Measurements from ENCODE around the gene ERMARD. TPM values are rescaled to one million over a fixed set of nuclear protein-coding genes. Genes with fewer than 3 reads are reported as not detected.
A peak's percentile ranks its signal among the peaks of the same experiment; 100 is the strongest.

The ERMARD gene
- total RNA-seq, 1 donor from 2014 or later = 26.1 TPM

DNA sequence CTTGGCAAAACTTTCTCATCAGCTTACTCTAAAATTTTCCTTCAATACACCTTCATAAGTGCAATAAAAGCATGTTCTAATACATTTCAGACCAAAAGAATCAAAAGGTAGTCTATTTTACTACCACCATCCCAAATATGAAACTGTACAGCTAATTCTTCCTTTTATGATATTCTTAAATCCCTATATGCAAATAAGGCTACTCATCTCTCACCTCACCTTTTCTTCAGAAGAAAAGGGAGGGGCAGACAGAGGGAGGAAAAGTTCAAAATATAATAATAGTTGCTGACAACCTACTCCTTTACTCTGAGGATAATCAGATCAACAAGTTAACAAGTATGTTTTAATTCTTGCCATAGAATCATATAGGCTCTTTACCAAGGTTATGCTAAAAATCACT, 42.1 kb upstream of the ERMARD start:
- Mint-ChIP-seq H3K36me3 (ENCODE audit: low read depth) (peaks cover 12% of the 10 kb centered on the region), H3K27me3 (ENCODE audit: low read depth) (no peaks in the 10 kb centered on the region), H3K9me3 (ENCODE audit: low read depth) (no peaks in the 10 kb centered on the region), H3K4me3 (ENCODE audit: unreplicated experiment) (no peak overlapping the region), H3K4me1 (ENCODE audit: low read depth) (peaks cover 12% of the 10 kb centered on the region), H3K27ac (ENCODE audit: unreplicated experiment) (no peak overlapping the region)
- TF ChIP-seq, protein P1, sequence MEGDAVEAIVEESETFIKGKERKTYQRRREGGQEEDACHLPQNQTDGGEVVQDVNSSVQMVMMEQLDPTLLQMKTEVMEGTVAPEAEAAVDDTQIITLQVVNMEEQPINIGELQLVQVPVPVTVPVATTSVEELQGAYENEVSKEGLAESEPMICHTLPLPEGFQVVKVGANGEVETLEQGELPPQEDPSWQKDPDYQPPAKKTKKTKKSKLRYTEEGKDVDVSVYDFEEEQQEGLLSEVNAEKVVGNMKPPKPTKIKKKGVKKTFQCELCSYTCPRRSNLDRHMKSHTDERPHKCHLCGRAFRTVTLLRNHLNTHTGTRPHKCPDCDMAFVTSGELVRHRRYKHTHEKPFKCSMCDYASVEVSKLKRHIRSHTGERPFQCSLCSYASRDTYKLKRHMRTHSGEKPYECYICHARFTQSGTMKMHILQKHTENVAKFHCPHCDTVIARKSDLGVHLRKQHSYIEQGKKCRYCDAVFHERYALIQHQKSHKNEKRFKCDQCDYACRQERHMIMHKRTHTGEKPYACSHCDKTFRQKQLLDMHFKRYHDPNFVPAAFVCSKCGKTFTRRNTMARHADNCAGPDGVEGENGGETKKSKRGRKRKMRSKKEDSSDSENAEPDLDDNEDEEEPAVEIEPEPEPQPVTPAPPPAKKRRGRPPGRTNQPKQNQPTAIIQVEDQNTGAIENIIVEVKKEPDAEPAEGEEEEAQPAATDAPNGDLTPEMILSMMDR (IDR thresholded peaks at IDR 0.05) = no peak
- no peak for DNase-seq (ENCODE audit: low spot score)

DNA sequence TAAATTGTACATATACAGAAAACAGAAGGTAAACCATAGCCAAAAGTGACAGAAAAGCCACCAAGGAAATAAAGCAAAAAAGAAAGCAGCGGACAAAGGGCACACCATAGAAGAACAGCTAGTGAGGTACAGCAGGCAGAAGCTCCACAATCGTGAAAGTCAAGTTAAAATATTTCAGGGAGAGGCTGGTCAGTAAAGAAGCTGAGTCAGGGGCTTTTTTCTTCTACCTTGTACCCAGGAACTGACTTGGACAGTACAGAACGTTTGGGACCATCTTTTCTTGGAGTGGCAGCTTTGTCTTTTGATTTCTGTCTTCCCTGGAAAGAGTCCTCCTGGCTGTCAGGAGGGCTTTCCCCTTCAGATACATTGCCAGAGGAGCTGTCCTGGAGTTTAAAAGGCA, 41.4 kb upstream of the ERMARD start:
- H3K36me3 Mint-ChIP-seq (ENCODE audit: low read depth) = peaks cover 17% of the 10 kb centered on the region
- H3K4me1 Mint-ChIP-seq (ENCODE audit: low read depth) = peaks cover 8% of the 10 kb centered on the region
- H3K27me3 Mint-ChIP-seq (ENCODE audit: low read depth) = no peaks in the 10 kb centered on the region
- no peak overlapping the region for H3K4me3 Mint-ChIP-seq (ENCODE audit: unreplicated experiment)
- TF ChIP-seq, protein P1 (IDR thresholded peaks at IDR 0.05) = no peak
- H3K27ac Mint-ChIP-seq (ENCODE audit: unreplicated experiment) = peak overlapping the region; percentile 12
- no peaks in the 10 kb centered on the region for H3K9me3 Mint-ChIP-seq (ENCODE audit: low read depth)
- no peak for DNase-seq (ENCODE audit: low spot score)

DNA sequence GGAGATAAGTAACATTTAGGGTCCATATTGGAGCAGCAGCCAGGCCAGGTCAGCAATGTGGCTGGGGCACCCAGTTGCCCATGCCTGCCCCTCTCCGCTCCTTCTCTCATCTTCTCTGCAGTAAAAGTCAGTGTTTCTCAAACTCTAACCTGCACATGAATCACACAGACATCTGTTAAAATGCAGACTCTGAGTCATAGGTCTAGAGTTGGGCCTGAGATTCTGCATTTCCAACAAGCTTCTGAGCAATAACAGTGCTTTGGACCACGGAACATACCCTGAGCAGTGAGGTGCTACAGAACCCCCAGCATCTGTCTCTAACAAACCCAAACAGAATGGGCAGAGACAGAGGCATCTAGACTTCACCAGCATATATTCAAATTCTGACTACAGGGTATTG, 37.2 kb upstream of the ERMARD start:
- TF ChIP-seq, protein P1 (IDR thresholded peaks at IDR 0.05) = no peak
- no peak for DNase-seq (ENCODE audit: low spot score)
- peaks cover 23% of the 10 kb centered on the region for H3K36me3 Mint-ChIP-seq (ENCODE audit: low read depth)
- H3K9me3 Mint-ChIP-seq (ENCODE audit: low read depth) = no peaks in the 10 kb centered on the region
- H3K4me1 Mint-ChIP-seq (ENCODE audit: low read depth) = peaks cover 3% of the 10 kb centered on the region
- no peak overlapping the region for H3K4me3 Mint-ChIP-seq (ENCODE audit: unreplicated experiment)
- no peak overlapping the region for H3K27ac Mint-ChIP-seq (ENCODE audit: unreplicated experiment)
- no peaks in the 10 kb centered on the region for H3K27me3 Mint-ChIP-seq (ENCODE audit: low read depth)

DNA sequence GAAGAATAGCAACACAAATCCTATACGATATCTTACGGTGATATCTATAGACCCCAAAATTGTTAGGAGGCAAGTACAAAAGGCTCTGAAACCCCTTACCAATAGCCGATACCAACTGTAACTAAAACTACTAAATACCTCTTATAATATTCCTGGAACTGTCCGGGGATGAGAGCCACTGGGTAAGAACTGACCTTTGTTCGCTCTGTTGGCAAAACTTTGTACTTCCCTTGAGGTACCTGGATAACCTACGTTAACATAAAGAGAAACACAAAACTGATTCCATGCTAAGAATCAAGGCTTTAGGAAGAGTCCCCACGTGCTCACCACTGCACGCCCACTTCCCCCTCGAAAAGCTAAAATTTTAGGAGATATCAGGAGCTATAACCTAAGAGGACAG, 36.8 kb upstream of the ERMARD start:
- peaks cover 23% of the 10 kb centered on the region for H3K36me3 Mint-ChIP-seq (ENCODE audit: low read depth)
- H3K27me3 Mint-ChIP-seq (ENCODE audit: low read depth) = no peaks in the 10 kb centered on the region
- no peak overlapping the region for H3K27ac Mint-ChIP-seq (ENCODE audit: unreplicated experiment)

DNA sequence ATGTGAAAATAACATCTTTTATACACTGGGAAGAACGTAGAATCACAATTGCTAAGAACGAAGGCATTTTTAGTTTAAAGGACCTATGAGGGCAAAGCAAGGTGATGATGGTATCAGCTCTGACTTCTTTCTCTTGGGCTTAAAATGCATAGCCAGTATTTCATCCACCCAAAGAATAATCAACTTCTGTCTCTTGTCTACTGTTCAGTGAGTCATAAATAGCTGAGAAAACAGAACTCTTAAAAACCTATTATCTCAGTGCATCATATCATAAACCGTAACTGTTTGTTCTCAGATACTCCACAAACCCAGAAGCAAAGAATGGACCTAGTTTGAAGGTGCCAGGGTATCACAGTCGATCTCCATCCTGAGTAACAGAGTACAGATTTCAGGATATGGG, 32.3 kb upstream of the ERMARD start:
- no peaks in the 10 kb centered on the region for H3K9me3 Mint-ChIP-seq (ENCODE audit: low read depth)
- DNase-seq (ENCODE audit: low spot score) = no peak
- peaks cover 26% of the 10 kb centered on the region for H3K4me1 Mint-ChIP-seq (ENCODE audit: low read depth)
- H3K36me3 Mint-ChIP-seq (ENCODE audit: low read depth) = peaks cover 15% of the 10 kb centered on the region
- TF ChIP-seq, protein P1 (IDR thresholded peaks at IDR 0.05) = no peak
- H3K27ac Mint-ChIP-seq (ENCODE audit: unreplicated experiment) = no peak overlapping the region
- no peaks in the 10 kb centered on the region for H3K27me3 Mint-ChIP-seq (ENCODE audit: low read depth)
- no peak overlapping the region for H3K4me3 Mint-ChIP-seq (ENCODE audit: unreplicated experiment)

More for the DNA sequence above, 36.8 kb upstream of the ERMARD start:
- Mint-ChIP-seq H3K9me3 (ENCODE audit: low read depth) (no peaks in the 10 kb centered on the region), H3K4me1 (ENCODE audit: low read depth) (peaks cover 5% of the 10 kb centered on the region), H3K4me3 (ENCODE audit: unreplicated experiment) (no peak overlapping the region)
- TF ChIP-seq, protein P1 (IDR thresholded peaks at IDR 0.05) = no peak
- no peak for DNase-seq (ENCODE audit: low spot score)

Measured in chondrocyte (in vitro differentiated cells).